GM23338 (cell line): ENCODE results near the gene SLC7A10. TPM values are rescaled to one million over a fixed set of nuclear protein-coding genes. Genes with fewer than 3 reads are reported as not detected.

ENCODE experiments used
- ATAC-seq: fragments of 200-7000 bp; cut with Tn5 transposase; 3 replicates; pipeline ENCODE4 v1.9.1; 2020
- DNase-seq: peaks from one replicate; pipeline ENCODE4 v3.0.0-alpha.2; 2015; ENCODE audit warnings: low spot score
- H2AFZ ChIP-seq: fragments of 200-600 bp; sonication (generic); 2 replicates; pipeline ENCODE4 v1.8.0; 2016; ENCODE audit warnings: antibody characterized with exemption, mild to moderate bottlenecking, moderate library complexity
- H3F3A ChIP-seq: fragments of 200-600 bp; sonication (generic); replicated peaks from 2 replicates; pipeline ENCODE4 v1.8.0; 2017; ENCODE audit warnings: antibody characterized with exemption, mixed run types, low read depth
- H3K27ac ChIP-seq: fragments of 200-600 bp; sonication (generic); 2 replicates; pipeline ENCODE4 v1.6.1; 2016; ENCODE audit warnings: low read depth
- H3K27me3 ChIP-seq: fragments of 200-600 bp; sonication (generic); 2 replicates; pipeline ENCODE4 v1.8.0; 2016; ENCODE audit warnings: mild to moderate bottlenecking, mixed run types, moderate library complexity; ENCODE audit not compliant: insufficient read depth
- H3K36me3 ChIP-seq: fragments of 200-600 bp; sonication (generic); 2 replicates; pipeline ENCODE4 v1.8.0; 2016; ENCODE audit warnings: mild to moderate bottlenecking; ENCODE audit not compliant: insufficient read depth
- H3K4me1 ChIP-seq: fragments of 200-600 bp; sonication (generic); 2 replicates; pipeline ENCODE4 v1.8.0; 2016; ENCODE audit warnings: mild to moderate bottlenecking, moderate library complexity; ENCODE audit not compliant: insufficient read depth
- H3K4me2 ChIP-seq: fragments of 200-600 bp; sonication (generic); 2 replicates; pipeline ENCODE4 v1.7.1; 2017; ENCODE audit warnings: mixed run types
- H3K4me3 ChIP-seq: fragments of 200-600 bp; sonication (generic); 2 replicates; pipeline ENCODE4 v1.6.1; 2016; ENCODE audit warnings: mixed run types
- H3K79me2 ChIP-seq: fragments of 200-600 bp; sonication (generic); replicated peaks from 2 replicates; pipeline ENCODE4 v1.8.0; 2017; ENCODE audit warnings: mild to moderate bottlenecking; ENCODE audit not compliant: insufficient read depth
- H3K9me2 ChIP-seq: fragments of 200-600 bp; sonication (generic); 2 replicates; pipeline ENCODE4 v1.8.0; 2017; ENCODE audit not compliant: insufficient read depth
- H4K20me1 ChIP-seq: fragments of 200-600 bp; sonication (generic); replicated peaks from 2 replicates; pipeline ENCODE4 v1.8.0; 2017; ENCODE audit warnings: mild to moderate bottlenecking; ENCODE audit not compliant: insufficient read depth
- H3K27ac Mint-ChIP-seq: 2 replicates; pipeline ENCODE4 v1.8.0; 2020; ENCODE audit warnings: inconsistent platforms, mild to moderate bottlenecking, moderate library complexity, mixed read lengths
- H3K27me3 Mint-ChIP-seq: 3 replicates; pipeline ENCODE4 v1.8.0; 2022; ENCODE audit warnings: low read depth, mild to moderate bottlenecking, moderate library complexity, mixed read lengths, inconsistent platforms; ENCODE audit not compliant: insufficient read depth, poor library complexity
- H3K36me3 Mint-ChIP-seq: 3 replicates; pipeline ENCODE4 v1.8.0; 2021; ENCODE audit warnings: low read depth, mild to moderate bottlenecking, inconsistent platforms, moderate library complexity, mixed read lengths
- H3K4me1 Mint-ChIP-seq: 3 replicates; pipeline ENCODE4 v1.8.0; 2020; ENCODE audit warnings: mild to moderate bottlenecking, inconsistent platforms, mixed read lengths
- H3K4me3 Mint-ChIP-seq: 3 replicates; pipeline ENCODE4 v1.8.0; 2021; ENCODE audit warnings: moderate library complexity, mild to moderate bottlenecking, inconsistent platforms, mixed read lengths
- H3K9me3 Mint-ChIP-seq: 3 replicates; pipeline ENCODE4 v1.8.0; 2020; ENCODE audit warnings: moderate library complexity, mild to moderate bottlenecking, inconsistent platforms, mixed read lengths
- CREB1 ChIP-seq: fragments of 250-450 bp; sonication (Bioruptor Pico); IDR thresholded peaks from 2 replicates; pipeline ENCODE4 v1.5.0; 2020; ENCODE audit warnings: low read depth, mild to moderate bottlenecking, moderate library complexity
- ETS1 ChIP-seq: IDR thresholded peaks from 2 replicates; pipeline ENCODE4 v1.6.1; 2016; ENCODE audit warnings: antibody characterized with exemption
- EZH2 ChIP-seq: fragments of 200-600 bp; sonication (generic); IDR thresholded peaks from one replicate; pipeline ENCODE4 v1.8.0; 2017; ENCODE audit warnings: antibody characterized with exemption, mild to moderate bottlenecking, low read depth; ENCODE audit not compliant: unreplicated experiment
- EZH2phosphoT487 ChIP-seq: fragments of 200-600 bp; sonication (generic); IDR thresholded peaks from one replicate; pipeline ENCODE4 v1.8.1; 2018; ENCODE audit warnings: antibody characterized with exemption; ENCODE audit not compliant: unreplicated experiment
- JUNB ChIP-seq: IDR thresholded peaks from one replicate; pipeline ENCODE4 v1.6.1; 2016; ENCODE audit warnings: antibody characterized with exemption; ENCODE audit not compliant: unreplicated experiment
- NANOG ChIP-seq: IDR thresholded peaks from 2 replicates; pipeline ENCODE4 v1.6.1; 2016; ENCODE audit warnings: antibody characterized with exemption, borderline replicate concordance
- POLR2AphosphoS5 ChIP-seq: IDR thresholded peaks from 2 replicates; pipeline ENCODE4 v1.6.1; 2016; ENCODE audit warnings: antibody characterized with exemption, low read depth
- REST ChIP-seq: IDR thresholded peaks from one replicate; pipeline ENCODE4 v1.6.1; 2018; ENCODE audit warnings: antibody characterized with exemption; ENCODE audit not compliant: unreplicated experiment
- STAT1 ChIP-seq: IDR thresholded peaks from one replicate; pipeline ENCODE4 v1.6.1; 2016; ENCODE audit warnings: antibody characterized with exemption; ENCODE audit not compliant: unreplicated experiment
- ZNF114 ChIP-seq: fragments of 250-450 bp; sonication (Bioruptor Pico); IDR thresholded peaks from 2 replicates; pipeline ENCODE4 v1.5.0; 2020; ENCODE audit warnings: mild to moderate bottlenecking, moderate library complexity
- ZNF331 ChIP-seq: fragments of 250-450 bp; sonication (Bioruptor Pico); IDR thresholded peaks from 2 replicates; pipeline ENCODE4 v1.5.0; 2020; ENCODE audit warnings: low read depth, mild to moderate bottlenecking, moderate library complexity
- ZNF462 ChIP-seq: fragments of 250-450 bp; sonication (Bioruptor Pico); IDR thresholded peaks from 2 replicates; pipeline ENCODE4 v1.5.0; 2020; ENCODE audit warnings: mild to moderate bottlenecking, moderate library complexity
- polyA plus RNA-seq: library from polyadenylated mRNA; unstranded; fragments of >200 nt; fragmentation: Nextera tagmentation; extraction: Ambion mirVana; gene quantifications from 2 replicates; pipeline ENCODE4 v1.2.1, GENCODE V29; 2016
- total RNA-seq: library from RNA; depleted of rRNA; stranded (reverse); fragments of >200 nt; shearing (Covaris generic); gene quantifications from 2 replicates; pipeline ENCODE4 v1.2.3, GENCODE V29; 2014

SLC7A10 gene
- total and polyA plus RNA-seq, 2 experiments from 2014 or later: 3.3 to 6.3 TPM

DNA sequence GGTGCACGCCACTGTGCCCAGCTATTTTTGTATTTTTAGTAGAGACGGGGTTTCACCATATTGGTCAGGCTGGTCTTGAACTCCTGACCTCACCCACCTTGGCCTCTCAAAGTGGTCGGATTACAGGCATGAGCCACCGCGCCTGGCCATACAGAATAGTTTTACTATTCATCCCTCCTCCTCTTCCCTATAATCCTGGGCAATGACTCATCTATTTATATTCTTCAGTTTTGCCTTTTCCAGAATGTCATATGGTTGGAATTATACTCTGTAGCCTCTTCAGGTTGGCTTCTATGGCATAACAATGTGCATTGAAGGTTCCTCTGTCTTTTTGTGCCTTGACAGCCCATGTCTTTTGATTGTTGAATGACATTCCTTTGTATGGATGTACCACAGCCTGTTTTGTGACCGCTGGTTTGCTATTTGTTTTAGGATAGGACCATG lies 53.7 kb downstream of the SLC7A10 start (continued):
- no peak for TF ChIP-seq EZH2
- no peak for TF ChIP-seq EZH2phosphoT487
- no peak for TF ChIP-seq ZNF114 (CRISPR knock-in tag)
- no peak for TF ChIP-seq POLR2AphosphoS5

GRCh38 chr19:33171222-33171795 lies 54.3 kb downstream of the SLC7A10 start:
- H3K4me1 Mint-ChIP-seq: peaks cover 10% of the 10 kb centered on the region; the same call in 2 of the 3 replicates
- no peak overlapping the region for H3K27ac Mint-ChIP-seq
- Histone ChIP-seq H3F3A (no peaks in the 10 kb centered on the region), H3K4me3 (no peak overlapping the region), H3K9me2 (no peaks in the 10 kb centered on the region), H3K27ac (no peak overlapping the region), H3K79me2 (no peaks in the 10 kb centered on the region; the same call in 1 of the 2 replicates), H4K20me1 (peaks cover 4% of the 10 kb centered on the region; the same call in 1 of the 2 replicates), H3K27me3 (no peaks in the 10 kb centered on the region), H3K4me2 (no peak overlapping the region), H3K4me1 (peaks cover 3% of the 10 kb centered on the region), H3K36me3 (no peaks in the 10 kb centered on the region), H2AFZ (no peak overlapping the region)
- DNase-seq (no peak), ATAC-seq (no peak)
- peaks cover 12% of the 10 kb centered on the region for H3K27me3 Mint-ChIP-seq
- H3K9me3 Mint-ChIP-seq: peaks cover 23% of the 10 kb centered on the region
- no peak overlapping the region for H3K4me3 Mint-ChIP-seq
- peaks cover 10% of the 10 kb centered on the region; the same call in 2 of the 3 replicates for H3K36me3 Mint-ChIP-seq
- no peak for TF ChIP-seq REST
- TF ChIP-seq EZH2phosphoT487: no peak
- TF ChIP-seq ZNF462: no peak
- no peak for TF ChIP-seq ZNF331 (CRISPR knock-in tag)
- no peak for TF ChIP-seq ZNF114 (CRISPR knock-in tag)
- no peak for TF ChIP-seq CREB1 (CRISPR knock-in tag)
- no peak for TF ChIP-seq EZH2
- TF ChIP-seq ETS1: no peak
- TF ChIP-seq POLR2AphosphoS5: no peak
- TF ChIP-seq STAT1: no peak
- TF ChIP-seq JUNB: no peak
- no peak for TF ChIP-seq NANOG
